HCT116 (cell line): ENCODE data around the gene OR6S1. TPM values are rescaled to one million over a fixed set of nuclear protein-coding genes. Genes with fewer than 3 reads are reported as not detected.

Experiments used
- ATAC-seq: fragments of 200-7000 bp; cut with Tn5 transposase; 2 replicates; pipeline ENCODE4 v1.9.1; 2020; ENCODE audit warnings: mild to moderate bottlenecking, moderate library complexity
- BruUV-seq: library from RNA; stranded (reverse); fragments of 400-500 nt; replicated peaks from 2 replicates; lab custom pipeline; 2021; lab: Mats Ljungman, UMichigan
- CTCF ChIA-PET: fragments of 300-600 bp; sonication (Branson Sonifier 250); formaldehyde crosslinking; loops from one replicate; lab custom pipeline; 2021; ENCODE audit warnings: antibody characterized with exemption; lab: Charles Lee
- POLR2A ChIA-PET: fragments of 300-600, 350-600 bp; sonication (Branson Sonifier 250); formaldehyde crosslinking; loops from one replicate; lab custom pipeline; 2021; ENCODE audit warnings: antibody characterized with exemption; lab: Charles Lee
- RAD21 ChIA-PET, 2 experiments: fragments of 300-600 bp; sonication (Branson Sonifier 250); formaldehyde crosslinking; loops; one replicate each; lab custom pipeline; 2023; ENCODE audit warnings: low total read pairs in 2 of 2; ENCODE audit not compliant: uncharacterized antibody in 2 of 2, unreplicated experiment in 2 of 2, low non-redundant PET in 1 of 2; lab: Charles Lee
- DNase-seq: peaks from one replicate; pipeline ENCODE4 v3.0.0-alpha.2; 2010; ENCODE audit warnings: low read depth, low spot score
- H2AFZ ChIP-seq: fragments of 200-600 bp; shearing (Covaris generic), sonication (generic); 2 replicates; pipeline ENCODE4 v1.6.1; 2017; ENCODE audit warnings: low read depth, mixed run types, mixed read lengths, antibody characterized with exemption, low read length; ENCODE audit not compliant: poor library complexity, severe bottlenecking
- H3K27ac ChIP-seq: 2 replicates; pipeline ENCODE4 v1.5.1; 2012; ENCODE audit warnings: low read depth, low read length
- H3K27me3 ChIP-seq: fragments of 200-600 bp; sonication (generic); 2 replicates; pipeline ENCODE4 v1.6.1; 2016; ENCODE audit warnings: mixed run types, low read length, mixed read lengths; ENCODE audit not compliant: insufficient read depth
- H3K36me3 ChIP-seq, 2 experiments: fragments of 200-500 bp in 1 of 2; fragments of 200-600 bp in 1 of 2; sonication (Bioruptor generic) in 1 of 2; sonication (generic) in 1 of 2; 2 replicates each; pipeline versions ENCODE4 v1.5.1 to v1.6.1; 2014 to 2016; ENCODE audit warnings: low read length in 2 of 2, inconsistent platforms in 1 of 2, mixed read lengths in 1 of 2, mixed run types in 1 of 2; ENCODE audit not compliant: insufficient read depth in 2 of 2, control insufficient read depth in 1 of 2
- H3K4me1 ChIP-seq, 2 experiments: fragments of 200-600 bp in 1 of 2; sonication (generic) in 1 of 2; 2 replicates each; pipeline versions ENCODE4 v1.5.1 to v1.6.1; 2012 to 2017; ENCODE audit warnings: low read length in 2 of 2, inconsistent platforms in 1 of 2, mild to moderate bottlenecking in 1 of 2, mixed read lengths in 1 of 2, mixed run types in 1 of 2, moderate library complexity in 1 of 2; ENCODE audit not compliant: insufficient read depth in 2 of 2, control insufficient read depth in 1 of 2
- H3K4me2 ChIP-seq: fragments of 200-600 bp; sonication (generic); 2 replicates; pipeline ENCODE4 v1.6.1; 2017; ENCODE audit warnings: mixed run types, low read length, mixed read lengths
- H3K4me3 ChIP-seq, 2 experiments: fragments of 200-600 bp in 1 of 2; sonication (generic) in 1 of 2; replicated peaks in 1 of 2; 2 replicates each; pipeline ENCODE4 v1.5.1; 2011 to 2016; ENCODE audit warnings: low read length in 2 of 2, control low read depth in 1 of 2, low read depth in 1 of 2, mild to moderate bottlenecking in 1 of 2, mixed read lengths in 1 of 2, mixed run types in 1 of 2
- H3K79me2 ChIP-seq: fragments of 200-600 bp; sonication (generic); 2 replicates; pipeline ENCODE4 v1.6.1; 2017; ENCODE audit warnings: mild to moderate bottlenecking, mixed run types, low read length, moderate library complexity, mixed read lengths; ENCODE audit not compliant: insufficient read depth
- H3K9ac ChIP-seq: fragments of 200-600 bp; sonication (generic); 2 replicates; pipeline ENCODE4 v1.6.1; 2016; ENCODE audit warnings: low read length, mixed read lengths
- H3K9me2 ChIP-seq: fragments of 200-600 bp; sonication (generic), shearing (Covaris generic); 2 replicates; pipeline ENCODE4 v1.6.1; 2017; ENCODE audit warnings: mixed run types, mild to moderate bottlenecking, moderate library complexity; ENCODE audit not compliant: insufficient read depth
- H3K9me3 ChIP-seq, 2 experiments: fragments of 200-500 bp in 1 of 2; fragments of 200-600 bp in 1 of 2; sonication (Bioruptor generic) in 1 of 2; sonication (generic) in 1 of 2; 2 replicates each; pipeline ENCODE4 v1.6.1; 2014 to 2017; ENCODE audit warnings: low read length in 2 of 2, mixed read lengths in 2 of 2, inconsistent platforms in 1 of 2, low read depth in 1 of 2, mild to moderate bottlenecking in 1 of 2, mixed run types in 1 of 2, moderate library complexity in 1 of 2; ENCODE audit not compliant: control insufficient read depth in 1 of 2, insufficient read depth in 1 of 2
- H4K20me1 ChIP-seq: fragments of 200-600 bp; sonication (generic), shearing (Covaris generic); 2 replicates; pipeline ENCODE4 v1.6.1; 2017; ENCODE audit warnings: mixed run types, mild to moderate bottlenecking, moderate library complexity; ENCODE audit not compliant: insufficient read depth
- ELF1 ChIP-seq: IDR thresholded peaks from 2 replicates; pipeline ENCODE4 v1.6.1; 2012; ENCODE audit warnings: low read depth, borderline replicate concordance
- EZH2 ChIP-seq: fragments of 200-600 bp; sonication (generic); IDR thresholded peaks from 2 replicates; pipeline ENCODE4 v1.6.1; 2017; ENCODE audit warnings: antibody characterized with exemption, mixed run types
- EZH2phosphoT487 ChIP-seq: fragments of 200-600 bp; IDR thresholded peaks from 2 replicates; pipeline ENCODE4 v1.6.1; 2018; ENCODE audit warnings: antibody characterized with exemption, borderline replicate concordance
- FOSL1 ChIP-seq: IDR thresholded peaks from 2 replicates; pipeline ENCODE4 v1.6.1; 2012; ENCODE audit warnings: low read depth
- POLR2A ChIP-seq: IDR thresholded peaks from 2 replicates; pipeline ENCODE4 v1.7.0; 2011; ENCODE audit warnings: borderline replicate concordance; ENCODE audit not compliant: insufficient read depth, insufficient read length; ENCODE audit errors: extremely low read depth
- REST ChIP-seq: IDR thresholded peaks from 2 replicates; pipeline ENCODE4 v1.6.1; 2012; ENCODE audit warnings: low read depth
- SP1 ChIP-seq: IDR thresholded peaks from 2 replicates; pipeline ENCODE4 v1.6.1; 2012; ENCODE audit warnings: low read depth
- YY1 ChIP-seq: IDR thresholded peaks from 2 replicates; pipeline ENCODE4 v1.6.1; 2011; ENCODE audit warnings: low read length, low read depth, moderate library complexity, mild to moderate bottlenecking; ENCODE audit not compliant: insufficient replicate concordance; ENCODE audit errors: extremely low read depth
- ZFX ChIP-seq: fragments of 450-650 bp; IDR thresholded peaks from 2 replicates; pipeline ENCODE4 v1.6.1; 2017
- ZNF274 ChIP-seq: fragments of 200-500 bp; sonication (Bioruptor generic); IDR thresholded peaks from 2 replicates; pipeline ENCODE4 v1.6.1; 2014; ENCODE audit warnings: mild to moderate bottlenecking, low read depth, low read length, inconsistent platforms
- intact Hi-C: fragments of 100-400 bp; cut with micrococcal nuclease; formaldehyde crosslinking; loops from 2 replicates; pipeline ENCODE4 v1.10.0; 2022
- total RNA-seq: library from RNA; stranded (reverse); gene quantifications from one replicate; pipeline ENCODE4 v1.2.1, GENCODE V29; 2021; ENCODE audit not compliant: unreplicated experiment

OR6S1 gene
- total RNA-seq, 1 experiment from 2014 or later = not detected

GRCh38 chr14:20688167-20688839, 46.8 kb upstream of the OR6S1 start, which contains the start of gene ANG:
Gene ANG (plus strand): TSS chr14:20688764. CDS start chr14:20693565, 4,801 bp downstream.
- H3K27ac ChIP-seq = no peak within 1 kb of the TSS
- H3K9me3 ChIP-seq = no peaks in the 10 kb centered on the region
- intact Hi-C loops = no loop called here
- no peak within 1 kb of the TSS for H3K4me3 ChIP-seq
- TF ChIP-seq POLR2A = no peak
- no peak for TF ChIP-seq YY1
- no peak for TF ChIP-seq FOSL1
- TF ChIP-seq REST = no peak
- TF ChIP-seq ELF1 = no peak
- no peak for TF ChIP-seq SP1
- no peak for TF ChIP-seq EZH2phosphoT487
- no peak for TF ChIP-seq ZFX
- TF ChIP-seq EZH2 = no peak
- no peak for TF ChIP-seq ZNF274
- no peaks in the 10 kb centered on the region for H3K36me3 ChIP-seq
- H3K4me1 ChIP-seq = peaks cover 6 to 31% of the 10 kb centered on the region in 2 experiments
- CTCF ChIA-PET = no interaction called here
- no peak for ATAC-seq
- no peak within 1 kb of the TSS for H2AFZ ChIP-seq
- no peaks in the 10 kb centered on the region for H3K9me2 ChIP-seq
- H3K79me2 ChIP-seq = no peaks in the 10 kb centered on the region
- H3K27me3 ChIP-seq = no peaks in the 10 kb centered on the region
- RAD21 ChIA-PET = no interaction called here
- BruUV-seq = no TSS peak
- no peaks in the 10 kb centered on the region for H4K20me1 ChIP-seq
- POLR2A ChIA-PET = no interaction called here
- no peak within 1 kb of the TSS for H3K4me2 ChIP-seq
- no peak for DNase-seq
- H3K9ac ChIP-seq = no peak within 1 kb of the TSS
